Measurements from ENCODE around the gene NLRC3.

GRCh38 chr16:3596101-3596861 is 19.1 kb upstream of the NLRC3 start:
- TF ChIP-seq CTCF (IDR thresholded peaks at IDR 0.05) = no peak
- no peak for TF ChIP-seq POLR2AphosphoS5 (IDR thresholded peaks at IDR 0.05; ENCODE audit: low read depth, low read length)
